Neural cell (in vitro differentiated cells): Measurements from ENCODE around the gene NUFIP2.

Source experiments
- EP300 ChIP-seq: fragments of 450-650 bp; conservative IDR thresholded peaks from 2 replicates; pipeline ENCODE4 v1.6.1; 2014; ENCODE audit warnings: antibody characterized with exemption, mild to moderate bottlenecking, moderate library complexity; ENCODE audit not compliant: poor library complexity, severe bottlenecking
- EZH2 ChIP-seq: fragments of 200-600, 300-800 bp; shearing (Covaris generic), sonication (generic); IDR thresholded peaks from 2 replicates; pipeline ENCODE4 v1.6.1; 2014; ENCODE audit warnings: antibody characterized with exemption, low read length, borderline replicate concordance, mild to moderate bottlenecking; ENCODE audit not compliant: insufficient read depth, poor library complexity, severe bottlenecking
- POLR2AphosphoS5 ChIP-seq: IDR thresholded peaks from 2 replicates; pipeline ENCODE4 v1.6.1; 2012
- RAD21 ChIP-seq: fragments of 450-650 bp; conservative IDR thresholded peaks from 2 replicates; pipeline ENCODE4 v1.6.1; 2014; ENCODE audit warnings: antibody characterized with exemption, mild to moderate bottlenecking, moderate library complexity
- TAF1 ChIP-seq: IDR thresholded peaks from 2 replicates; pipeline ENCODE4 v1.6.1; 2012; ENCODE audit warnings: low read depth
- TF ChIP-seq, protein P1 (sequence below): IDR thresholded peaks from 2 replicates; pipeline ENCODE4 v1.6.1; 2012; ENCODE audit warnings: borderline replicate concordance
- TF ChIP-seq, protein P2 (sequence below): fragments of 450-650 bp; IDR thresholded peaks from 2 replicates; pipeline ENCODE4 v1.5.1; 2014; ENCODE audit warnings: antibody characterized with exemption, mild to moderate bottlenecking, moderate library complexity; ENCODE audit not compliant: poor library complexity, severe bottlenecking

DNA sequence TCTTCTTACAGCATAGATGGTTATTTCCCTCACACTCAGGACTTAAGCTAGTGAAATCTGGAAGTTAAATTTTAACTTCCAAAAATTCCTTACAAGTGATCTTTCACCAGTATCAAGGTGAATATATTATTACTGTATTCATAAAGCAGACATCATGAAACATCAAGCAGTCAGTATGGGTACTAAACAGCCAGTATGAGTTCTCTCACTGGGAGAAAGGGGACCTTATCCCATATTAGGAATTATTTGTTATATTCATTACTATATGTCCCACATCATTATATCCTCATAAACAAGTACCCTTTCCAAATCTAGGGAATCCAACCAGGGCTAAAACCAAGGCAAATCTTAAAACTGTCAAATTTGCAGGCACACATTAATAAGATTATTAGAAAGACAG is 15.3 kb downstream of the NUFIP2 start:
- TF ChIP-seq POLR2AphosphoS5 (no peak), EZH2 (no peak), TAF1 (no peak), RAD21 (no peak), EP300 (no peak)
- TF ChIP-seq, protein P1, sequence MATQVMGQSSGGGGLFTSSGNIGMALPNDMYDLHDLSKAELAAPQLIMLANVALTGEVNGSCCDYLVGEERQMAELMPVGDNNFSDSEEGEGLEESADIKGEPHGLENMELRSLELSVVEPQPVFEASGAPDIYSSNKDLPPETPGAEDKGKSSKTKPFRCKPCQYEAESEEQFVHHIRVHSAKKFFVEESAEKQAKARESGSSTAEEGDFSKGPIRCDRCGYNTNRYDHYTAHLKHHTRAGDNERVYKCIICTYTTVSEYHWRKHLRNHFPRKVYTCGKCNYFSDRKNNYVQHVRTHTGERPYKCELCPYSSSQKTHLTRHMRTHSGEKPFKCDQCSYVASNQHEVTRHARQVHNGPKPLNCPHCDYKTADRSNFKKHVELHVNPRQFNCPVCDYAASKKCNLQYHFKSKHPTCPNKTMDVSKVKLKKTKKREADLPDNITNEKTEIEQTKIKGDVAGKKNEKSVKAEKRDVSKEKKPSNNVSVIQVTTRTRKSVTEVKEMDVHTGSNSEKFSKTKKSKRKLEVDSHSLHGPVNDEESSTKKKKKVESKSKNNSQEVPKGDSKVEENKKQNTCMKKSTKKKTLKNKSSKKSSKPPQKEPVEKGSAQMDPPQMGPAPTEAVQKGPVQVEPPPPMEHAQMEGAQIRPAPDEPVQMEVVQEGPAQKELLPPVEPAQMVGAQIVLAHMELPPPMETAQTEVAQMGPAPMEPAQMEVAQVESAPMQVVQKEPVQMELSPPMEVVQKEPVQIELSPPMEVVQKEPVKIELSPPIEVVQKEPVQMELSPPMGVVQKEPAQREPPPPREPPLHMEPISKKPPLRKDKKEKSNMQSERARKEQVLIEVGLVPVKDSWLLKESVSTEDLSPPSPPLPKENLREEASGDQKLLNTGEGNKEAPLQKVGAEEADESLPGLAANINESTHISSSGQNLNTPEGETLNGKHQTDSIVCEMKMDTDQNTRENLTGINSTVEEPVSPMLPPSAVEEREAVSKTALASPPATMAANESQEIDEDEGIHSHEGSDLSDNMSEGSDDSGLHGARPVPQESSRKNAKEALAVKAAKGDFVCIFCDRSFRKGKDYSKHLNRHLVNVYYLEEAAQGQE: no peak
- TF ChIP-seq, protein P2, sequence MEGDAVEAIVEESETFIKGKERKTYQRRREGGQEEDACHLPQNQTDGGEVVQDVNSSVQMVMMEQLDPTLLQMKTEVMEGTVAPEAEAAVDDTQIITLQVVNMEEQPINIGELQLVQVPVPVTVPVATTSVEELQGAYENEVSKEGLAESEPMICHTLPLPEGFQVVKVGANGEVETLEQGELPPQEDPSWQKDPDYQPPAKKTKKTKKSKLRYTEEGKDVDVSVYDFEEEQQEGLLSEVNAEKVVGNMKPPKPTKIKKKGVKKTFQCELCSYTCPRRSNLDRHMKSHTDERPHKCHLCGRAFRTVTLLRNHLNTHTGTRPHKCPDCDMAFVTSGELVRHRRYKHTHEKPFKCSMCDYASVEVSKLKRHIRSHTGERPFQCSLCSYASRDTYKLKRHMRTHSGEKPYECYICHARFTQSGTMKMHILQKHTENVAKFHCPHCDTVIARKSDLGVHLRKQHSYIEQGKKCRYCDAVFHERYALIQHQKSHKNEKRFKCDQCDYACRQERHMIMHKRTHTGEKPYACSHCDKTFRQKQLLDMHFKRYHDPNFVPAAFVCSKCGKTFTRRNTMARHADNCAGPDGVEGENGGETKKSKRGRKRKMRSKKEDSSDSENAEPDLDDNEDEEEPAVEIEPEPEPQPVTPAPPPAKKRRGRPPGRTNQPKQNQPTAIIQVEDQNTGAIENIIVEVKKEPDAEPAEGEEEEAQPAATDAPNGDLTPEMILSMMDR: no peak
